Stimulated activated CD4-positive, alpha-beta T cell treated with anti-CD3 and anti-CD28 coated beads, Interleukin-12 subunit alpha, Interleukin-12 subunit beta, amount 100 ng/mL, for 4 hours (primary cell): Measurements from ENCODE around the gene PACSIN1.
A peak's percentile ranks its signal among the peaks of the same experiment; 100 is the strongest.

Source experiments
- DNase-seq: peaks from one replicate; pipeline ENCODE4 v3.0.0-alpha.2; 2020

PACSIN1 gene

GRCh38 chr6:34516391-34517324 is 50.8 kb downstream of the PACSIN1 start:
- no peak for DNase-seq

- DNase-seq = no peak
Observed at GRCh38 chr6:34517461-34517881, 51.6 kb downstream of the PACSIN1 start.

DNA sequence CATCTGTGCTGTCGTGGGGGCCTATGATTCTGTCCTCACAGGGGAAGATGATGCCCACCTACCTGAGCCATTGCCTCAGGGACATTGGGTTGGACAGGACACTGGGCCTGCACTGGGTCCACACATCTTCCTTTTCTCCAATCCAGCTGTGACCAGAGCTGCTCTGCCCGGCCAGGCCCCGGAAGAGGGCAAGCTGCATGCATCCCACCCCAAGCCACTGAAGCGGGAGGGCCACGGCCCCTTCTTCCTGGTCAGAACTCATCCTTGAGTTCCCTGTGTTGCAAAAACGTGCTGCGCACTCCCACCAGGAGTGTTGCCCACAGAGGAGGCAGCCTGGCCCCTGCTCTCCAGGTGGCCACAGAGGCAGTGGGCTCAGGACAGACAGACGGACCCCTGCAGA is 52.1 kb downstream of the PACSIN1 start:
- DNase-seq = no peak

GRCh38 chr6:34518669-34519365 is 52.9 kb downstream of the PACSIN1 start:
- DNase-seq = no peak

- DNase-seq = no peak
Observed at GRCh38 chr6:34519971-34520644, 54.2 kb downstream of the PACSIN1 start.

GRCh38 chr6:34520645-34521462 is 55.0 kb downstream of the PACSIN1 start:
- DNase-seq = no peak

- no peak for DNase-seq
Observed at GRCh38 chr6:34521463-34522285, 55.8 kb downstream of the PACSIN1 start.

- DNase-seq = no peak
Observed at GRCh38 chr6:34522761-34523160, 56.9 kb downstream of the PACSIN1 start.

GRCh38 chr6:34523441-34524206 is 57.7 kb downstream of the PACSIN1 start:
- DNase-seq = no peak

DNA sequence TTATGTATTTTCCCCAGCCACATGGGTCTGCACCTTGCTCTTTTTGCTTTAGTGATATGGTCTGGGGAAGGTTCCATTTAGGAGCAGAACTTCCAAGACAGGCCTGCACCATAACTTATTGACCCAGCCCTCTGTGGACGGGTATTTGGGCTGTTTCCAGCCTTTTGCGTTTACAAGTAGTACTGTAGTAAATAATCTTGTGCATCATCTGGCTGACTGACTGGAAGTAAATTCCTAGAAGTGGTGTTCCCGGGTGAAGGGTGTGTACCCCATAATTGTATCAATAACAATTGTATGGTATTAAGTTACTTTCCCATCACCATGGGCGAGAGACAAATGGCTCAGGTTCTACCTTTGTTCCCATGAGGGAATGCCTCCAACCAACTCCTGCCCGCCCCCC is 58.6 kb downstream of the PACSIN1 start:
- no peak for DNase-seq

DNA sequence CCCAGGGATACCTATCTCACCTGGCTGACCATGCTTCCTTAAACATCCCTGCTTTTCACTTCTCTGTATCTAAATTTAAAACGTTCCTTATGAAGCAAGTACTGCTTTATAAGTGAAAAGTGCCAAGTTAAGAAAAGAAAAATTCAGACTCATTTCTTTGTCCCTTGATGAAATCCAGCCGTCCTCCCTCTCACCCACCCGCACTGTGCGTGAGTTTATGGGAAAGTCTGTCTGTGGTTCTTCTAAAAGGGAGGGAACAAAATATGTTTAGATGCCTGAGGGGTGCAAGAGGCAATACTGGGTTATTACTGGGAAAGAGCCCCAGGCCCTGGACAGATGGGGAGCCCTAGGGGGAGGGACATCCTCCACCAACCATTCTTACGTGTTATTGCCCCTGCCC is 59.1 kb downstream of the PACSIN1 start:
- no peak for DNase-seq

DNA sequence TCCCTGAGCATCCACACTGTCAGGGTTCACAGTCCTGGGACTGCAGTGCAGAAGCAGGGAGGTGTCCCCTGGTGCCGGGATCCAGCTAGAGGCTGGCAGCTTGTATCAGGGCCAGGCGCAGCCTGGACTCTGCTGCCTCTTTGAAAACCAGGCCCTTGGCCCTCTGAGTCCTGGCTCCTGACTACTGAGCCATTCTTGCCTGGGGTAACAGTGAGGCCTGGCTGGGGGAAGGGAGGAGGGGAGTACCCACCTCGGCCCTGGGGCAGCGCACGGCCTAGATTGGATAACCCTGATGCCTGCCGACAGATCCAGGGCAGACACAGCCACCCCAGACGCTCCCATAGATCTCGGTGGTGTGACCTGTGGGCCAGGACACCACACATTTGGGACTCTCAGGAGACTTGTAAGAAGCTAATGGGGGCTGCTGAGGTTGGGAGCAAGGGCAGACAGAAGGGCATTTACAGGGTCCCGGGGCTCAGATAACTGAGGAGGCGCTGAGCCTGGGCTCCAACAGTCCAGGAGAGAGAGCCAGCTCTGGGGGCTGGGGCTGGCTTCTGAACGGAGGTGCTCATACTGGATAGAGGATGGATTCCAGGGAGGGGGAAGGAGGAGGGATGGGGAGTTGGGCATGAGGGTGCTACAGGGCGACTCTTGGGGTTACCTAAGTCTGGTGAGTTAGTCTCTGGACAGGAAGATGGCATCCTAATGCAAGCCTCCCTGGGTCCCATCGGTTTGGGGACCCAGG is 59.7 kb downstream of the PACSIN1 start:
- no peak for DNase-seq

GRCh38 chr6:34526241-34526972 is 60.5 kb downstream of the PACSIN1 start:
- no peak for DNase-seq

DNA sequence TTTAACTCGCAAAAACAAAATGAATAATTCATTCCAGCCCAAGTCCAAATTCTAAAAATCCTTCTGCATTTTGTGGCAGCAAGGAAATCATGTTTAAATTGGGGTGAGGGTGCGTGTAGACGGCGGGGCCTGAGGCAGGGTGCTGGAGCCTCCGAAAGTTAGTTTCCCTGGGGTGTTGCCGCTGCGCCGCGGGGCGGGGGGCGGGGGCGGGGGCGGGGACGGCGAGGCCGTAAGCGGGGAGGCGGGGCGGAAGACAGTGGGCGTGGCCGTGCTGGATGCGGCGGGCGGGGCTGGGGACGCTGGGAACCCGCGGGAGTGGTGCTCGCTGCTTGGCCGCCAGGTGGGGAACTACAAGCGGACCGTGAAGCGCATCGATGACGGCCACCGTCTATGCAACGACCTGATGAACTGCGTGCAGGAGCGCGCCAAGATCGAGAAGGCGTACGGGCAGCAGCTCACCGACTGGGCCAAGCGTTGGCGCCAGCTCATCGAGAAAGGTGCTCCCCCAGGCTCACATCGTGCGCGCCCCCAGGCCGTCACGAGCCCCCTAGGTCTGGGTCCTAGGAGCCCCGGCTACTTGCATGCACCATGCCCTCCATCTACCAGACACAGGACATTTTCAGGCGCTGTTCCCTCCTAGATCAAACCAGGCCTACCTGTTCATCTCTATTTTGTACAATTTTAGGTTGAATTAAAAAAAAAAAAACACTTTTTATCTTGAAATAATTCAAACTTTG is 61.3 kb downstream of the PACSIN1 start:
- peak; percentile 96 for DNase-seq

DNA sequence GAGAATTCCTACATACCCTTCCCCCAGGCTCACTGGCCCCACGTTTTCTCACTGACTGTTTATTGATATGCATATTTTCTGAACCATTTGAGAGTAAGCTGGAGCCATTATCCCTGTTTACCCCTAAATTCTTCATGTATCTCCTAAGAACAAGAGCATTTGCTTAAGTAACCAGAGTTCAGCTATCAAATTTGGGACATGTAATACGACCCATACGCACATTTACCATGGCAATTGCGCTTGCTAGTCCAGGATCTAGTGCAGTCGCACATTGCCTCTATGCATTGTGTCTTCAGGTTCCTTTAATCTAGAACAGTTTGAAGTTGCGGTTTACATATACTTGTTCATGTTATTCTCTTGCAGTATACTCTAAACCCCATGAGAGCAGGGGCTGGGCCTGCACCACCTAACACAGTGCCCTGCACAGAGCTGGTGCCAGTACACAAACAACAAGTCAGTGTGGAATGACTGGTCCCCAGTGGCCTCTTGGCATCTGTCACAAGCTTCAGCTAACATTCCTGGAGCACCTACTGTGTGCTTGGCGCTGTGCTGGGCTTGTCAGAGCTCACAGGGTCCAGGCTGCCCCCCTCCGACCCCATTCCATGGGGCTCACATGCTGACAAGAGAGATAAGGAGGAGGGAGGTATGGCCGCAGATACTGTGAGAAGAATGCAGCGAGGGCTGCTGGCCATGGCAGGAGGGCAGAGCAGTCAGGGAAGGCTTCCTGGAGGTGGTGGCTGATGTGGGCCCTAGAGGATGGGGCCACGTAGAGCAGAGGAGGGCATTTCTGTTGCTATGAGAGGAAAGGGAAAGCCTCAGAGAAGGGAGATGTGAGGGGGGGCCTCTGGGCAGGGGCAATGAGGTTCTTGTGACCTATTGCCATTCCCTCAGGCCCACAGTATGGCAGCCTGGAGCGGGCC is 62.1 kb downstream of the PACSIN1 start:
- DNase-seq = no peak

DNA sequence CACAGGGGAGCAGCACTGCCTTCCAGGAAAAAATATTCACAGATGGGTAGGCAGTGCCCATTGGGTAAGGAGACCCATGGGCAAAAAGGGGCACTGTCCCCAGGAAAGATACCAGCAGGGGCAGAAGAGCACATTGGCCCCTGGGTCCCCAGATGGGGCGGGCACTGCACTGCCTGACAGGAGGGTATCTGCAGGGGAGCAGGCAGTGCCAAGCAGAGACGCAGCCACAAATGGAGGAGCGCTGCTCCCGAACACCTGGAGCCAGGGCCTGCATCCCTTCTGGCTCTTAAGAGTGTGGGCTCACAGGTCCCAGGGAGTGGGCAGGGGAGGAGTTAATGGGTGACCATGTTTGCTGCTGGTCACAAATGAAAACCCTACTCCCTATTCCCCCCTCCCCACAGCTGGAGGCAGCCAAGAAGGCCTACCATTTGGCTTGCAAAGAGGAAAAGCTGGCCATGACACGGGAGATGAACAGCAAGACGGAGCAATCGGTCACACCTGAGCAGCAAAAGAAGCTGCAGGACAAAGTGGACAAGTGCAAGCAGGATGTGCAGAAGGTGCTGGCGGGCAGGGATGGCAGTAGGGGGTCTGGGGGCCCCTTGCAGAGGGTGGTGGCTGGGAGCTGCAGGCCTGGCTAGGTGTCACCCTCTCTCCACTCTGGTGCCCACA is 63.3 kb downstream of the PACSIN1 start:
- no peak for DNase-seq
